WERI-Rb-1 (cell line): ENCODE results near the gene SNAP47.

Experiments
- DNase-seq: peaks from one replicate; pipeline ENCODE4 v3.0.0-alpha.2; 2020
- H3K27ac ChIP-seq: fragments of 250-450 bp; sonication (Bioruptor Pico); 2 replicates; pipeline ENCODE4 v1.5.1; 2020; ENCODE audit warnings: mild to moderate bottlenecking, moderate library complexity
- H3K27me3 ChIP-seq: fragments of 250-450 bp; sonication (Bioruptor Pico); 2 replicates; pipeline ENCODE4 v1.5.1; 2021; ENCODE audit warnings: mild to moderate bottlenecking, low read depth, moderate library complexity; ENCODE audit not compliant: insufficient read depth, severe bottlenecking
- H3K36me3 ChIP-seq: fragments of 250-450 bp; sonication (Bioruptor Pico); 2 replicates; pipeline ENCODE4 v1.5.1; 2020; ENCODE audit warnings: mild to moderate bottlenecking, moderate library complexity
- H3K4me3 ChIP-seq: 2 replicates; pipeline ENCODE4 v1.5.1; 2011; ENCODE audit warnings: low read depth, mild to moderate bottlenecking, control low read depth, low read length
- H3K9me3 ChIP-seq: fragments of 250-450 bp; sonication (Bioruptor Pico); 2 replicates; pipeline ENCODE4 v1.5.1; 2021; ENCODE audit warnings: mild to moderate bottlenecking, moderate library complexity; ENCODE audit not compliant: severe bottlenecking
- TF ChIP-seq, protein P1 (sequence below): IDR thresholded peaks from 2 replicates; pipeline ENCODE4 v1.5.1; 2011; ENCODE audit warnings: low read depth, mild to moderate bottlenecking, control low read depth, inconsistent platforms, low read length

The SNAP47 gene

DNA sequence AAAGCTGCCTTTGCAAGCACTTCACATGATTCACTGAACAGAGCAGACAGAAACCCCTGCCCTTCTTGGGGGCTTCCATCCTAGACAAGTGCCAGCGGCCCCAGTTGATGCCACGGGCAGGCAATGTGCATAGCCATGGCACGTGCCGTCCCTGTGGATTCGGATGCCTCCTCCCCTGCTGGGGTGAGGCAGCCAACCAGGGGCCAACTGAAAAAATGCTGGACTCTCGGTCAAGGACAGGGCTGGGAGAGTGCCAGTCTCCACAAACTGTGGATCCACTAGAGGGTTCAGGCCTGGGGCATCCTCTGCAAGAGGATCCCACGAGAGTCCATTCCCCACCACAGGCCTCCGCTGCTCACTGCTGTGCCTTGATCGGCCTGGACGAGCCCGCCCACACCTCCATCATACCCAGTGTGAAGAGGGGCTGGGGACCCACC, 4.0 kb upstream of the SNAP47 start:
- Histone ChIP-seq H3K9me3 (no peaks in the 10 kb centered on the region), H3K36me3 (no peaks in the 10 kb centered on the region), H3K27me3 (no peaks in the 10 kb centered on the region), H3K4me3 (no peak overlapping the region), H3K27ac (no peak overlapping the region)
- no peak for DNase-seq
- TF ChIP-seq, protein P1, sequence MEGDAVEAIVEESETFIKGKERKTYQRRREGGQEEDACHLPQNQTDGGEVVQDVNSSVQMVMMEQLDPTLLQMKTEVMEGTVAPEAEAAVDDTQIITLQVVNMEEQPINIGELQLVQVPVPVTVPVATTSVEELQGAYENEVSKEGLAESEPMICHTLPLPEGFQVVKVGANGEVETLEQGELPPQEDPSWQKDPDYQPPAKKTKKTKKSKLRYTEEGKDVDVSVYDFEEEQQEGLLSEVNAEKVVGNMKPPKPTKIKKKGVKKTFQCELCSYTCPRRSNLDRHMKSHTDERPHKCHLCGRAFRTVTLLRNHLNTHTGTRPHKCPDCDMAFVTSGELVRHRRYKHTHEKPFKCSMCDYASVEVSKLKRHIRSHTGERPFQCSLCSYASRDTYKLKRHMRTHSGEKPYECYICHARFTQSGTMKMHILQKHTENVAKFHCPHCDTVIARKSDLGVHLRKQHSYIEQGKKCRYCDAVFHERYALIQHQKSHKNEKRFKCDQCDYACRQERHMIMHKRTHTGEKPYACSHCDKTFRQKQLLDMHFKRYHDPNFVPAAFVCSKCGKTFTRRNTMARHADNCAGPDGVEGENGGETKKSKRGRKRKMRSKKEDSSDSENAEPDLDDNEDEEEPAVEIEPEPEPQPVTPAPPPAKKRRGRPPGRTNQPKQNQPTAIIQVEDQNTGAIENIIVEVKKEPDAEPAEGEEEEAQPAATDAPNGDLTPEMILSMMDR = no peak

DNA sequence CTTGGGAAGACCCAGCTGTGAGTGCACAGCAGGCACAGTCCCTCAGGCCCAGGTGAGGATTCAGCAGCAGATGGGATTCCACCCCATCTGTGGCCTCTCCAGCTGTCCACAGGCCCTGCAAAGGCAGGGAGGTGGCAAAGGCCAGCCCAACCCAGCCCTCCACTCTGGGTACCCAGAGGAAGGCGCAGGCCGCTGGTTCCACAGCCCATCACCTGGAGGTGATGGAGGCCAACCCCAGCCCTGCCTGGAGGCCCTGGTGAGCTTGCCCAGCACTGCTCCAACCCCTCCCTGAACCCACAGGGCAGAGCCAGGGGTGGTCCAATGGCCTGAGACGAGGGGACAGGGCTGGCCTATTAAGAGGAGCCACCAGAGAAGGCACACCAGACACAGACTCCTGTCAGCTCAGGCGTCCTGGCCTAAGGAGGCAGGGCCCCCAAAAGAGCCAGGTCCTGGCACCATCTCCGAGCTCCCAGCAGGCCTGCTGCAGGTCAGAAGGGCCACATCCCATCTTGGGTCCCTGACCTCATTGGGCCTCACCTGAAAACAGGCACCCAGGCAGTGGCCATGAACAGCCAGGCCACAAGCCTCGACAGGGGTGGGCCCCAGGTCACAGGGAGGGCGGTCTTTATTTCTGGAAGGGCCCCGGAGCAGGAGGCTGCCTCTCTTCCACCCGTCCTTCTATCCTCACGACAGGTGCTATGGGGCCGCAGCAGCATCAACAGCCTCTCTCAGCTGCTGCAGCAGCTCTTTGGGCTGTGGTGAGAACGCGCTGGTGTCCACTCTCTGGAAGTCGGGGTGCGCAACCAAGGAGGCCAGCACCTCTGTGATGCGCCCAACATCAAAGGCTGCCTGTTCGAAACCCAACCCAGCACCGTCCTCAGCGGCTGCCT, 3.3 kb upstream of the SNAP47 start:
- Histone ChIP-seq H3K36me3 (no peaks in the 10 kb centered on the region), H3K4me3 (no peak overlapping the region), H3K27ac (no peak overlapping the region), H3K27me3 (no peaks in the 10 kb centered on the region), H3K9me3 (no peaks in the 10 kb centered on the region)
- TF ChIP-seq, protein P1 = no peak
- no peak for DNase-seq

DNA sequence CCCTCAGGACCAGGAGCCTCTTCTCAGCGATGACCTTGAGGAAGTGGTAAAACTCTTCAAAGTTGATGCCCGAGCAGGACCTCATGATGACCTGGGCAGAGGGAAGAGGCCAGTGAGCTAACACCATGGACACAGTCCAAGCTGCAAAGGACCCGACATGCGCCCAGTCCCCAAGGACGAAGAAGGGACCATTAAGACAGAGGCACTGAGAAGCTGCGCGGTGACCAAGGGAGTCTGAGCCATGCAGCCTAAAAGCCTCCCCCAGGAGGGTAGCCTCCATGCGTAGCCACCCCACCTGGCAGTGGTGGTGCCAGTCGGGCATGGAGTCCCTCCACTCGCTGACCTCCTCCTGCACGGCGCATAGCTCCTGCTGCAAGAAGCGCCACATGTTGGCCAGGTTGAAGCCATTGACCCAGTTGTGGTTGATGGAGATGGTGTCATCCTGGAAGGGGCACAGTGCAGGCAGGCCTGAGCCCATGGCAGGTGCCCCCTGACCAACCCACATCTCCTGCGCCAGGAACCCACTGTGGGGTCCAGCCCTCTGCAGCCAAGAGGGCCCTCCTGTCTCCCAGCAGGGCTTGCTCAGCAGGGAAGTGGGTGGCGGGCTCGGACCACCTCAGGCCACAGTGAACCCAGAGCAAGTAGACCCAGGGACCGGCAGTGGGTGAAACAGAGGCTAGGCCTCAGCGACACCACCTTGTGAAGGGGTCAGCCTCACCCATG, 2.5 kb upstream of the SNAP47 start:
- Histone ChIP-seq H3K36me3 (no peaks in the 10 kb centered on the region), H3K9me3 (no peaks in the 10 kb centered on the region), H3K4me3 (no peak overlapping the region), H3K27me3 (no peaks in the 10 kb centered on the region), H3K27ac (no peak overlapping the region)
- TF ChIP-seq, protein P1 = no peak
- no peak for DNase-seq

DNA sequence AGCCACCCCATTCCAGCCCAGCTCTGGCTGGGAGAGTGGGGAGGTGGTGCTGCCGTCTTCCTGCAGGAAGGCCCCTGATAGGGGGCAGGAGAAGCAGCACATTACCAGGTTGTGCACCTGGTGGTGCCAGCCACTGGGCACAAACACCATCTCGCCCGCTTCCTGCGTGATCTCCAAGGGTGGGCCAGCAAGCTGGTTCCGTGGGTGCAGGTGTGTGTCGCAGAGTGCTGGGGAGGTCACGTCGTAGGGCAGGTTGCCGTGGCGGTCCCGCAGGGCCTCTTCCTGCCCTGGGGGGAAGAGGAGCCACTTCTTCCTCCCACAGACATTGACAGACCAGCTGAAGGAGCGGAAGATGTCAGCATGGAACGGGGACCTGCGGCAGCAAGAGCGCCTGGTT, 1.9 kb upstream of the SNAP47 start:
- no peaks in the 10 kb centered on the region for H3K27me3 ChIP-seq
- DNase-seq = no peak
- TF ChIP-seq, protein P1 = no peak
- no peaks in the 10 kb centered on the region for H3K9me3 ChIP-seq
- no peaks in the 10 kb centered on the region for H3K36me3 ChIP-seq
- no peak overlapping the region for H3K27ac ChIP-seq
- H3K4me3 ChIP-seq = no peak overlapping the region

DNA sequence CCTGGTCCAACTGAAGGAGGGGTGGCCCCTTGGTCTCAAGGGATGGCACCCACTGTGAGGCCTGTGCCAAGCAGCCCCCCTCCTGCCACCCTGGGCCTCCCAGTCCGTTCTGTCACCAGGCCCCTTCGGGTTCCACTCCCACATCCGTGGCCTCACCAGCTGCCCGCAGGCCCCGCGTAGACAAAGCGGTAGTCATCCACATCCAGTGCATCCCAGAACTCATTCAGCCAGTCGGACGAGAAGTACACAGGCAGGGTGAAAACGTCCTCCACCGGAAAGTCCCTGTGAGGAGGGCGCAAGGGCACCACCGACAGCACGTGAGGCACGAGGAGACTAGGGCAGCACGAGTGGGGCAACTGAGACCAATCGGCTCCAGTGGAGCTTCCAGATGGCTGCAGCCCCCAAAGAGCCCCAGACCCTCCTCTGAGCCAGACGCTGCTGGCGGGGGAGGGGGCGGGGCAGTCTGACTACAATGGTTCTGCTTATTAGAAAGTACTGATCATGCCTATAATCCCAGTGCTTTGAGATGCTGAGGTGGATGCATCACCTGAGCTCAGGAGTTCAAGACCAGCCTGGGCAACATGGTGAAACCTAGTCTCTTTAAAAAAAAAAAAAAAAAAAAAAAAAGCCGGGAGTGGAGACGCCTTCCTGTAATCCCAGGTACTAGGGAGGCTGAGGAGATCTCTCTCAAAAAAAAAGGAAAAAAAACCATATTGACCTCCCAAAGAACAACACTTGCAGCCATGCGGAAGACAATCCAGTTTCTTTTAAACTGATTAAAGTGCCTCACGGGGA, 1.3 kb upstream of the SNAP47 start:
- Histone ChIP-seq H3K27ac (no peak overlapping the region), H3K4me3 (peak overlapping the region; percentile 66), H3K9me3 (no peaks in the 10 kb centered on the region), H3K36me3 (no peaks in the 10 kb centered on the region), H3K27me3 (no peaks in the 10 kb centered on the region)
- no peak for DNase-seq
- TF ChIP-seq, protein P1 = no peak
